DMS153 treated with DMSO at 0.1 percent for 48 hours (cell line): ENCODE measurements around the gene ORC1.

Source experiments
- DNase-seq: peaks from one replicate; lab custom pipeline; 2025; ENCODE audit not compliant: unreplicated experiment; lab: John Stamatoyannopoulos, UW

The ORC1 gene

GRCh38 chr1:52345252-52345651 is 59.0 kb downstream of the ORC1 start:
- no peak for DNase-seq

- no peak for DNase-seq
Observed at GRCh38 chr1:52343979-52344378, 60.2 kb downstream of the ORC1 start.

GRCh38 chr1:52341655-52342260 is 62.5 kb downstream of the ORC1 start:
- DNase-seq: no peak

GRCh38 chr1:52337439-52337838 is 66.8 kb downstream of the ORC1 start:
- no peak for DNase-seq

GRCh38 chr1:52334906-52335528 is 69.2 kb downstream of the ORC1 start:
- no peak for DNase-seq

- DNase-seq: no peak
Observed at GRCh38 chr1:52332411-52332810, 71.8 kb downstream of the ORC1 start.

- DNase-seq: no peak
Observed at GRCh38 chr1:52328615-52329014, 75.6 kb downstream of the ORC1 start.

GRCh38 chr1:52325786-52326185 is 78.4 kb downstream of the ORC1 start:
- no peak for DNase-seq

- no peak for DNase-seq
Observed at GRCh38 chr1:52323731-52324130, 80.5 kb downstream of the ORC1 start.
